CD4-positive, alpha-beta T cell (primary cell): ENCODE results near the gene SLF2. TPM values are rescaled to one million over a fixed set of nuclear protein-coding genes. Genes with fewer than 3 reads are reported as not detected.
A peak's percentile ranks its signal among the peaks of the same experiment; 100 is the strongest.

Source experiments
- ATAC-seq: fragments of 200-7000 bp; cut with Tn5 transposase; one replicate; pipeline ENCODE4 v1.10.0; 2022; ENCODE audit warnings: mild to moderate bottlenecking; ENCODE audit not compliant: poor library complexity
- CTCF ChIA-PET: fragments of 350-600 bp; sonication (Branson Sonifier 250); formaldehyde crosslinking; loops from one replicate; lab custom pipeline; 2021; ENCODE audit warnings: antibody characterized with exemption, inconsistent platforms; lab: Charles Lee
- POLR2A ChIA-PET: fragments of 350-600 bp; sonication (Branson Sonifier 250); formaldehyde crosslinking; loops from one replicate; lab custom pipeline; 2021; ENCODE audit warnings: antibody characterized with exemption, inconsistent platforms; lab: Charles Lee
- DNase-seq, 14 experiments: peaks; one replicate each; pipeline ENCODE4 v3.0.0-alpha.2; 2013 to 2020; ENCODE audit warnings: mixed read lengths in 2 of 14
- H3K27ac ChIP-seq, 2 donors: one replicate each; pipeline versions ENCODE4 v1.5.1 to v1.7.0; 2013; ENCODE audit warnings: low read length in 2 of 2, low read depth in 1 of 2, mild to moderate bottlenecking in 1 of 2
- H3K27me3 ChIP-seq, 2 experiments: 1 replicate in 1 of 2; 2 replicates in 1 of 2; pipeline versions ENCODE4 v1.6.1 to v1.7.0; 2013; ENCODE audit warnings: low read length in 2 of 2, control low read depth in 1 of 2, mild to moderate bottlenecking in 1 of 2, moderate library complexity in 1 of 2; ENCODE audit not compliant: insufficient read depth in 2 of 2, control insufficient read depth in 1 of 2
- H3K36me3 ChIP-seq: one replicate; pipeline ENCODE4 v1.6.1; 2013; ENCODE audit warnings: low read length, control low read depth; ENCODE audit not compliant: insufficient read depth
- H3K4me1 ChIP-seq: one replicate; pipeline ENCODE4 v1.6.1; 2013; ENCODE audit warnings: low read length, control low read depth; ENCODE audit not compliant: insufficient read depth
- H3K4me3 ChIP-seq: one replicate; pipeline ENCODE4 v1.5.1; 2013; ENCODE audit warnings: mild to moderate bottlenecking, low read length, moderate library complexity
- H3K9me3 ChIP-seq, 2 experiments: 1 replicate in 1 of 2; 2 replicates in 1 of 2; pipeline versions ENCODE4 v1.6.1 to v1.7.0; 2013; ENCODE audit warnings: low read length in 2 of 2, mild to moderate bottlenecking in 2 of 2, control low read depth in 1 of 2, moderate library complexity in 1 of 2; ENCODE audit not compliant: control insufficient read depth in 1 of 2, insufficient read depth in 1 of 2
- H3K27ac Mint-ChIP-seq: one replicate; pipeline ENCODE4 v1.8.0; 2020; ENCODE audit warnings: mixed read lengths
- H3K27me3 Mint-ChIP-seq: one replicate; pipeline ENCODE4 v1.8.0; 2021; ENCODE audit warnings: mixed read lengths
- H3K36me3 Mint-ChIP-seq: one replicate; pipeline ENCODE4 v1.8.0; 2021; ENCODE audit warnings: low read depth, mixed read lengths
- H3K4me1 Mint-ChIP-seq: one replicate; pipeline ENCODE4 v1.8.0; 2021; ENCODE audit warnings: low read depth, mixed read lengths
- H3K4me3 Mint-ChIP-seq: one replicate; pipeline ENCODE4 v1.8.0; 2020; ENCODE audit warnings: mild to moderate bottlenecking, mixed read lengths
- H3K9me3 Mint-ChIP-seq: one replicate; pipeline ENCODE4 v1.8.0; 2020; ENCODE audit warnings: mixed read lengths
- CTCF ChIP-seq: fragments of 200-600 bp; IDR thresholded peaks from one replicate; pipeline ENCODE4 v1.8.0; 2022; ENCODE audit warnings: antibody characterized with exemption, mild to moderate bottlenecking
- intact Hi-C, 2 experiments: fragments of 100-400 bp; cut with DNase I in 1 of 2; cut with micrococcal nuclease in 1 of 2; formaldehyde crosslinking; loops; one replicate each; pipeline versions ENCODE4 v1.15.1 to v1.9.0; 2023 to 2025; cut with DNase I, micrococcal nuclease
- total RNA-seq, 174 experiments: library from RNA in 2 of 174; stranded (reverse) in 2 of 174; gene quantifications; one replicate each; pipeline ENCODE4 v1.2.3 and lab custom pipeline; 2021 to 2026

The SLF2 gene
- total RNA-seq, 2 experiments from 2014 or later = 11.1 TPM

GRCh38 chr10:101010329-101010728 is 97.6 kb downstream of the SLF2 start:
- Mint-ChIP-seq H3K4me3 (no peak overlapping the region), H3K27ac (no peak overlapping the region), H3K27me3 (peaks cover 20% of the 10 kb centered on the region), H3K36me3 (no peaks in the 10 kb centered on the region), H3K4me1 (peaks cover 16% of the 10 kb centered on the region), H3K9me3 (no peaks in the 10 kb centered on the region)
- no peak for TF ChIP-seq CTCF
- no peak overlapping the region for H3K27ac ChIP-seq
- no peaks in the 10 kb centered on the region for H3K9me3 ChIP-seq
- ChIA-PET CTCF (no interaction called here), POLR2A (no interaction called here)
- ATAC-seq (no peak), DNase-seq (no peak)
- H3K36me3 ChIP-seq = peaks cover 2% of the 10 kb centered on the region
- H3K4me1 ChIP-seq = peaks cover 19% of the 10 kb centered on the region
- H3K27me3 ChIP-seq = no peaks in the 10 kb centered on the region
- intact Hi-C loops = loop anchor here in 1 of 2 experiments (5.0 to 10.0 kb wide), 2 partner anchors 54 to 338 kb away; partner anchors contain the start of gene KAZALD1
- H3K4me3 ChIP-seq = no peak overlapping the region

GRCh38 chr10:101011517-101012423 is 99.0 kb downstream of the SLF2 start:
- Histone ChIP-seq H3K4me3 (no peak overlapping the region), H3K9me3 (no peaks in the 10 kb centered on the region), H3K4me1 (peaks cover 19% of the 10 kb centered on the region), H3K36me3 (no peaks in the 10 kb centered on the region), H3K27me3 (peaks cover 11 to 13% of the 10 kb centered on the region in 2 experiments), H3K27ac (no peak overlapping the region)
- H3K4me3 Mint-ChIP-seq = no peak overlapping the region
- H3K9me3 Mint-ChIP-seq = no peaks in the 10 kb centered on the region
- CTCF ChIA-PET = interaction anchor here (1.2 kb wide), 1 partner anchor 450 kb away, joined by 3 read pairs; no protein-coding TSS in a partner anchor
- peaks cover 16% of the 10 kb centered on the region for H3K4me1 Mint-ChIP-seq
- no peak for ATAC-seq
- no peak for TF ChIP-seq CTCF
- no peak overlapping the region for H3K27ac Mint-ChIP-seq
- H3K36me3 Mint-ChIP-seq = no peaks in the 10 kb centered on the region
- intact Hi-C loops = loop anchor here (2.0 to 10.0 kb wide), 3 partner anchors 43 to 339 kb away; partner anchors contain the start of genes KAZALD1 (in 1 of the 2) and SEMA4G (in 1 of the 2)
- DNase-seq = no peak
- H3K27me3 Mint-ChIP-seq = peaks cover 31% of the 10 kb centered on the region
- POLR2A ChIA-PET = no interaction called here

GRCh38 chr10:101012525-101013364 is 100.0 kb downstream of the SLF2 start:
- Mint-ChIP-seq H3K27me3 (peaks cover 40% of the 10 kb centered on the region), H3K4me3 (no peak overlapping the region), H3K9me3 (no peaks in the 10 kb centered on the region), H3K4me1 (peaks cover 16% of the 10 kb centered on the region), H3K36me3 (no peaks in the 10 kb centered on the region), H3K27ac (no peak overlapping the region)
- peak; percentile 88 for ATAC-seq
- intact Hi-C loops = loop anchor here (2.0 to 10.0 kb wide), 3 partner anchors 44 to 340 kb away; partner anchors contain the start of genes KAZALD1 (in 1 of the 2) and SEMA4G (in 1 of the 2)
- Histone ChIP-seq H3K4me3 (no peak overlapping the region), H3K9me3 (no peaks in the 10 kb centered on the region), H3K36me3 (no peaks in the 10 kb centered on the region), H3K4me1 (peaks cover 19% of the 10 kb centered on the region), H3K27ac (no peak overlapping the region), H3K27me3 (peaks cover 20 to 21% of the 10 kb centered on the region in 2 experiments)
- DNase-seq = peak; percentile 60 to 86 (median 70)
- ChIA-PET POLR2A (no interaction called here), CTCF (interaction anchor here (1.2 kb wide), 1 partner anchor 451 kb away, joined by 3 read pairs; no protein-coding TSS in a partner anchor)
- TF ChIP-seq CTCF = peak; percentile 87
